H1 (cell line): ENCODE measurements around the gene KRTDAP. TPM values are rescaled to one million over a fixed set of nuclear protein-coding genes. Genes with fewer than 3 reads are reported as not detected.

ENCODE experiments used
- CTCF ChIA-PET: fragments of 300-600 bp; sonication (Branson Sonifier 250); formaldehyde crosslinking; loops from one replicate; lab custom pipeline; 2021; ENCODE audit not compliant: partially characterized antibody; lab: Charles Lee
- POLR2A ChIA-PET: fragments of 300-600 bp; sonication (Branson Sonifier 250); formaldehyde crosslinking; loops from one replicate; lab custom pipeline; 2021; ENCODE audit warnings: inconsistent platforms; ENCODE audit not compliant: partially characterized antibody; lab: Charles Lee
- DNase-seq, 2 experiments: peaks; one replicate each; pipeline versions ENCODE4 v3.0.0 to v3.0.0-alpha.2; 2010 to 2022; ENCODE audit warnings: low spot score in 2 of 2, low read depth in 1 of 2, mixed read lengths in 1 of 2
- FAIRE-seq: peaks from 2 replicates; lab custom pipeline; 2011; peaks lifted over from hg19 to GRCh38; lab: Jason Lieb, UNC
- H2AFZ ChIP-seq: 2 replicates; pipeline ENCODE4 v1.8.1; 2012; ENCODE audit warnings: low read length, inconsistent platforms
- H2AK5ac ChIP-seq: 2 replicates; pipeline ENCODE4 v1.6.1; 2013; ENCODE audit warnings: low read depth, low read length
- H2BK120ac ChIP-seq: replicated peaks from 2 replicates; pipeline ENCODE3; 2013; ENCODE audit warnings: low read depth, low read length, inconsistent platforms
- H2BK12ac ChIP-seq: 2 replicates; pipeline ENCODE4 v1.6.1; 2013; ENCODE audit warnings: low read depth, low read length
- H2BK15ac ChIP-seq: 2 replicates; pipeline ENCODE4 v1.6.1; 2013; ENCODE audit warnings: low read length
- H2BK20ac ChIP-seq: 2 replicates; pipeline ENCODE4 v1.6.1; 2013; ENCODE audit warnings: low read length
- H2BK5ac ChIP-seq: 2 replicates; pipeline ENCODE4 v1.6.1; 2013; ENCODE audit warnings: low read depth, low read length
- H3K14ac ChIP-seq: 2 replicates; pipeline ENCODE4 v1.6.1; 2013; ENCODE audit warnings: inconsistent platforms; ENCODE audit not compliant: insufficient read length
- H3K18ac ChIP-seq: 2 replicates; pipeline ENCODE4 v1.6.1; 2013; ENCODE audit warnings: low read length; ENCODE audit errors: extremely low read depth
- H3K23ac ChIP-seq: 2 replicates; pipeline ENCODE4 v1.6.1; 2013; ENCODE audit warnings: inconsistent platforms; ENCODE audit not compliant: insufficient read length
- H3K23me2 ChIP-seq: 2 replicates; pipeline ENCODE4 v1.6.1; 2013; ENCODE audit warnings: low read depth, low read length
- H3K27ac ChIP-seq: 2 replicates; pipeline ENCODE4 v1.6.1; 2011; ENCODE audit warnings: low read depth, low read length, inconsistent platforms
- H3K27me3 ChIP-seq, 4 experiments: replicated peaks in 1 of 4; 1 replicate in 1 of 4; 2 replicates in 3 of 4; pipeline versions ENCODE4 v1.6.1 to v1.8.1; 2011 to 2013; ENCODE audit warnings: low read length in 3 of 4, mild to moderate bottlenecking in 3 of 4, inconsistent platforms in 2 of 4, mixed read lengths in 2 of 4, moderate library complexity in 1 of 4; ENCODE audit not compliant: control insufficient read depth in 3 of 4, insufficient read depth in 3 of 4; ENCODE audit errors: extremely low read depth in 1 of 4
- H3K36me3 ChIP-seq, 4 experiments: 2 replicates each; pipeline versions ENCODE4 v1.6.1 to v1.8.1; 2011 to 2013; ENCODE audit warnings: mild to moderate bottlenecking in 4 of 4, low read length in 3 of 4, moderate library complexity in 2 of 4, control low read depth in 1 of 4, inconsistent platforms in 1 of 4; ENCODE audit not compliant: insufficient read depth in 4 of 4, control insufficient read depth in 2 of 4
- H3K4ac ChIP-seq: replicated peaks from 2 replicates; pipeline ENCODE3; 2013; ENCODE audit warnings: low read length, low read depth, mixed read lengths, inconsistent platforms; ENCODE audit not compliant: insufficient read length
- H3K4me1 ChIP-seq, 4 experiments: replicated peaks in 1 of 4; 1 replicate in 1 of 4; 2 replicates in 3 of 4; pipeline versions ENCODE4 v1.6.1 to v1.8.1; 2011 to 2013; ENCODE audit warnings: low read length in 3 of 4, inconsistent platforms in 2 of 4, mixed read lengths in 1 of 4; ENCODE audit not compliant: insufficient read depth in 4 of 4, control insufficient read depth in 3 of 4
- H3K4me2 ChIP-seq, 2 experiments: 2 replicates each; pipeline versions ENCODE4 v1.6.1 to v1.8.1; 2011 to 2013; ENCODE audit warnings: low read depth in 2 of 2, low read length in 2 of 2, control low read depth in 1 of 2, inconsistent platforms in 1 of 2, mild to moderate bottlenecking in 1 of 2; ENCODE audit not compliant: insufficient read depth in 1 of 2
- H3K4me3 ChIP-seq, 4 experiments: fragments of 200-600, 300-600 bp in 1 of 4; sonication (generic), shearing (Covaris generic), sonication (Bioruptor Twin) in 1 of 4; 2 replicates each; pipeline versions ENCODE4 v1.5.1 to v1.8.1; 2011 to 2016; ENCODE audit warnings: low read length in 4 of 4, low read depth in 3 of 4, control low read depth in 2 of 4, inconsistent platforms in 2 of 4, mild to moderate bottlenecking in 2 of 4, mixed read lengths in 1 of 4, moderate library complexity in 1 of 4; ENCODE audit not compliant: insufficient read depth in 2 of 4; ENCODE audit errors: extremely low read depth in 1 of 4
- H3K56ac ChIP-seq: replicated peaks from 2 replicates; pipeline ENCODE3; 2013; ENCODE audit warnings: low read depth, mild to moderate bottlenecking, mixed read lengths, low read length, inconsistent platforms; ENCODE audit not compliant: insufficient read length
- H3K79me1 ChIP-seq: 2 replicates; pipeline ENCODE4 v1.6.1; 2013; ENCODE audit warnings: low read depth, low read length, control low read depth
- H3K79me2 ChIP-seq, 2 experiments: 2 replicates each; pipeline versions ENCODE4 v1.6.1 to v1.8.1; 2012 to 2013; ENCODE audit warnings: low read length in 2 of 2, mild to moderate bottlenecking in 2 of 2, inconsistent platforms in 1 of 2; ENCODE audit not compliant: insufficient read depth in 2 of 2, control insufficient read depth in 1 of 2
- H3K9ac ChIP-seq, 4 experiments: replicated peaks in 1 of 4; 1 replicate in 1 of 4; 2 replicates in 3 of 4; pipeline versions ENCODE4 v1.6.1 to v1.8.1; 2011 to 2013; ENCODE audit warnings: low read depth in 3 of 4, low read length in 3 of 4, control low read depth in 2 of 4, mild to moderate bottlenecking in 2 of 4, moderate library complexity in 2 of 4, inconsistent platforms in 1 of 4; ENCODE audit errors: extremely low read depth in 1 of 4
- H3K9me3 ChIP-seq, 2 experiments: 2 replicates each; pipeline versions ENCODE4 v1.6.1 to v1.8.1; 2012 to 2013; ENCODE audit warnings: mild to moderate bottlenecking in 2 of 2, moderate library complexity in 2 of 2, control low read depth in 1 of 2, inconsistent platforms in 1 of 2, low read depth in 1 of 2, low read length in 1 of 2, mixed read lengths in 1 of 2; ENCODE audit not compliant: insufficient read depth in 2 of 2
- H4K20me1 ChIP-seq, 2 experiments: replicated peaks in 1 of 2; 2 replicates each; pipeline versions ENCODE3 to v1.8.1; 2011 to 2013; ENCODE audit warnings: inconsistent platforms in 2 of 2, low read length in 2 of 2, mild to moderate bottlenecking in 1 of 2; ENCODE audit not compliant: insufficient read depth in 2 of 2, control insufficient read depth in 1 of 2
- H4K5ac ChIP-seq: 2 replicates; pipeline ENCODE4 v1.6.1; 2013; ENCODE audit warnings: low read length, low read depth, mixed read lengths, inconsistent platforms; ENCODE audit not compliant: insufficient read length
- H4K8ac ChIP-seq: 2 replicates; pipeline ENCODE4 v1.8.0; 2013; ENCODE audit warnings: mild to moderate bottlenecking, moderate library complexity, low read length, inconsistent platforms; ENCODE audit not compliant: insufficient read depth; ENCODE audit errors: extremely low read depth
- H4K91ac ChIP-seq: replicated peaks from 2 replicates; pipeline ENCODE3; 2013; ENCODE audit warnings: low read length, mixed read lengths, inconsistent platforms; ENCODE audit not compliant: insufficient read length
- CTCF ChIP-seq, 3 experiments: IDR thresholded peaks; 1 replicate in 2 of 3; 2 replicates in 1 of 3; pipeline versions ENCODE4 v1.5.1 to v1.6.1; 2011; ENCODE audit warnings: low read length in 3 of 3, mild to moderate bottlenecking in 3 of 3, inconsistent platforms in 2 of 3, low read depth in 1 of 3, moderate library complexity in 1 of 3; ENCODE audit not compliant: insufficient read depth in 1 of 3; ENCODE audit errors: control extremely low read depth in 1 of 3
- POLR2A ChIP-seq, 2 experiments: IDR thresholded peaks; 1 replicate in 1 of 2; 2 replicates in 1 of 2; pipeline ENCODE4 v1.6.1; 2011; ENCODE audit warnings: low read depth in 2 of 2, low read length in 2 of 2, mild to moderate bottlenecking in 2 of 2; ENCODE audit errors: control extremely low read depth in 1 of 2
- RAD21 ChIP-seq, 2 experiments: IDR thresholded peaks in 1 of 2; conservative IDR thresholded peaks in 1 of 2; 2 replicates each; pipeline ENCODE4 v1.6.1; 2011; ENCODE audit warnings: low read depth in 2 of 2, low read length in 2 of 2, improper control_type of control experiment in 1 of 2, inconsistent platforms in 1 of 2, mild to moderate bottlenecking in 1 of 2, moderate library complexity in 1 of 2
- WGBS, 2 experiments: shearing (Covaris generic) in 1 of 2; methylation state at CpG; one replicate each; pipeline versions ENCODE4 v1.1.6 to v1.1.7; 2013 to 2015; ENCODE audit warnings: low lambda C conversion rate in 2 of 2, mixed read lengths in 2 of 2, inconsistent platforms in 1 of 2, low coverage in 1 of 2, missing lambda C conversion rate in 1 of 2; ENCODE audit not compliant: insufficient replicate concordance in 2 of 2, insufficient coverage in 1 of 2, insufficient read length in 1 of 2; ENCODE audit errors: extremely low coverage in 1 of 2, missing lambda C conversion rate in 1 of 2; 5-methylcytosine and 5-hydroxymethylcytosine counted together
- polyA plus RNA-seq, 7 experiments: library from polyadenylated mRNA; depleted of rRNA in 3 of 7; stranded (reverse) in 5 of 7; unstranded in 2 of 7; fragments of >200 nt in 5 of 7; fragments of 200-250 nt in 2 of 7; gene quantifications; 1 replicate in 5 of 7; 2 replicates in 1 of 7; 4 replicates in 1 of 7; pipeline versions ENCODE4 v1.2.1 to v1.2.3, GENCODE V29; 2011 to 2013; ENCODE audit warnings: missing spikeins in 2 of 7, mixed read lengths in 2 of 7
- total RNA-seq: library from RNA; stranded (reverse); fragmentation: NEBNext Ultra II Directional; extraction: Animal tissue kit (Norgen Biotek cat#: 25700); gene quantifications from 2 replicates; pipeline ENCODE4 v1.2.1, GENCODE V29; 2021

The KRTDAP gene
- total and polyA plus RNA-seq, 2 of the 8 experiments (the other 6 are each of a cell fraction or from before 2014, with no cell fraction given), result 0.69 to 0.88 TPM

GRCh38 chr19:35468637-35469036 lies 21.6 kb downstream of the KRTDAP start:
- H3K18ac ChIP-seq, result no peak overlapping the region
- no peaks in the 10 kb centered on the region for H3K27me3 ChIP-seq
- H3K4me3 ChIP-seq, result no peak overlapping the region
- no peaks in the 10 kb centered on the region for H3K9me3 ChIP-seq
- H4K5ac ChIP-seq, result no peak overlapping the region
- no peak overlapping the region for H2AFZ ChIP-seq
- H3K36me3 ChIP-seq, result no peaks in the 10 kb centered on the region
- no peak overlapping the region for H2BK120ac ChIP-seq
- TF ChIP-seq CTCF (IDR thresholded peaks at IDR 0.05; ENCODE audit: control extremely low read depth in 1 of 3, insufficient read depth in 1 of 3, low read depth in 1 of 3, low read length in 3 of 3) (peak; percentile 83 to 84 (median 84)), RAD21 (IDR thresholded peaks at IDR 0.05 in 1 of 2, conservative IDR thresholded peaks at IDR 0.05 in 1 of 2; ENCODE audit: low read depth in 2 of 2, low read length in 2 of 2) (peak; percentile 80 to 88), POLR2A (IDR thresholded peaks at IDR 0.05; ENCODE audit: control extremely low read depth in 1 of 2, low read depth in 2 of 2, low read length in 2 of 2) (no peak)
- POLR2A ChIA-PET, result no interaction called here
- H3K79me2 ChIP-seq, result no peaks in the 10 kb centered on the region
- H2BK5ac ChIP-seq, result no peak overlapping the region
- H4K8ac ChIP-seq, result no peak overlapping the region
- no peaks in the 10 kb centered on the region for H3K23me2 ChIP-seq
- H4K20me1 ChIP-seq, result no peaks in the 10 kb centered on the region
- H3K4me1 ChIP-seq, result no peaks in the 10 kb centered on the region
- no peak overlapping the region for H3K14ac ChIP-seq
- 60% methylated on average over 2 of the region's 2 CpGs; no CpG with 5 or more reads in 1 of the 2 experiments for WGBS, 2 experiments
- H3K4ac ChIP-seq, result no peak overlapping the region
- no peak overlapping the region for H3K9ac ChIP-seq
- H2BK15ac ChIP-seq, result no peak overlapping the region
- H2BK20ac ChIP-seq, result no peak overlapping the region
- no peak overlapping the region for H3K23ac ChIP-seq
- H4K91ac ChIP-seq, result no peak overlapping the region
- CTCF ChIA-PET, result interaction anchor here (0.6 to 3.7 kb wide), 26 partner anchors 9 to 406 kb away, joined by 3 to 51 read pairs (median 4); no protein-coding TSS in a partner anchor
- no peak overlapping the region for H3K56ac ChIP-seq
- no peak overlapping the region for H3K27ac ChIP-seq
- H3K4me2 ChIP-seq, result no peak overlapping the region
- no peak overlapping the region for H2AK5ac ChIP-seq
- no peak for DNase-seq
- no peaks in the 10 kb centered on the region for H3K79me1 ChIP-seq
- H2BK12ac ChIP-seq, result no peak overlapping the region
- FAIRE-seq, result peak; percentile 71
